GM10266 (cell line): ENCODE data around the gene APOBEC3A.

ENCODE experiments used
- DNase-seq: peaks from one replicate; pipeline ENCODE4 v3.0.0; 2012; ENCODE audit errors: extremely low spot score
- TF ChIP-seq, protein P1 (sequence below): IDR thresholded peaks from 2 replicates; pipeline ENCODE4 v1.5.1; 2012; ENCODE audit warnings: mild to moderate bottlenecking, low read depth; ENCODE audit not compliant: control insufficient read depth, insufficient read depth; ENCODE audit errors: missing control alignments

The APOBEC3A gene

DNA sequence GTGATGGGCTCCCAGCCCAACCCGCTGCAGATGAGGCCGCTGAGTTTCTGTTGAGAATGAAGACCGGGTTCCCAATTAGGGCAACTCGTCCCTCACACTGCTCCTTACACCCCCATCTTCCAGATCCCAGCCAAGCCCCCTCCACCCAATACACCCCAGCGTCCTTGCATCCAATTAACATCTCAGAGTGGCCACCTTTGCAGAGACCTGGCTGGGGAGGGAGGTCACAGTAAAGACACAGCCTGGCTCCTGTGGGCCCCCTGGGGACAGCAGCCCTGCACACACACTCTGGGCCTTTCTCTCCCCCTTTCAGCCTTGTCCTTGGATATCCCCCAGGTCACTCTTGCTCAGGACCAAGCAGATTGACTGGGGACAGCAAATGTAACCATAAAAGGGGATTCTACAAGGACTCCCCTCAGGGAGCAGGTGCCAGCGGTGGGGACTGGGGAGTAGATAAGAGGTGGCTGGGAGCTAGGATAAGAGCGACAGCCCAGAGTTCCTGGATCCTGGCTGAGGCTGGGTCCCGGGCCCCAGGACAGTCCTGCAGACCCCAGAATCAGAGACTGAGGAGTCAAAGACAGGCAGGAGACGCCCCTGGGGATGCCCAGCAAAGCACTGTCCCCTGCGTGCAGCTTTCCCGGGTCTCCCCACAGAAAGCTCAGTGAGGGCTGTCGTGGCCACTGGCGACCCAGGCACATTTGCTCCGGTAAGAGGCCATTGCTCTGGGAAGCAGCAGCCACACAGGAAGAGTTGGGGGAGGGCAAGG is 8.4 kb downstream of the APOBEC3A start:
- TF ChIP-seq, protein P1, sequence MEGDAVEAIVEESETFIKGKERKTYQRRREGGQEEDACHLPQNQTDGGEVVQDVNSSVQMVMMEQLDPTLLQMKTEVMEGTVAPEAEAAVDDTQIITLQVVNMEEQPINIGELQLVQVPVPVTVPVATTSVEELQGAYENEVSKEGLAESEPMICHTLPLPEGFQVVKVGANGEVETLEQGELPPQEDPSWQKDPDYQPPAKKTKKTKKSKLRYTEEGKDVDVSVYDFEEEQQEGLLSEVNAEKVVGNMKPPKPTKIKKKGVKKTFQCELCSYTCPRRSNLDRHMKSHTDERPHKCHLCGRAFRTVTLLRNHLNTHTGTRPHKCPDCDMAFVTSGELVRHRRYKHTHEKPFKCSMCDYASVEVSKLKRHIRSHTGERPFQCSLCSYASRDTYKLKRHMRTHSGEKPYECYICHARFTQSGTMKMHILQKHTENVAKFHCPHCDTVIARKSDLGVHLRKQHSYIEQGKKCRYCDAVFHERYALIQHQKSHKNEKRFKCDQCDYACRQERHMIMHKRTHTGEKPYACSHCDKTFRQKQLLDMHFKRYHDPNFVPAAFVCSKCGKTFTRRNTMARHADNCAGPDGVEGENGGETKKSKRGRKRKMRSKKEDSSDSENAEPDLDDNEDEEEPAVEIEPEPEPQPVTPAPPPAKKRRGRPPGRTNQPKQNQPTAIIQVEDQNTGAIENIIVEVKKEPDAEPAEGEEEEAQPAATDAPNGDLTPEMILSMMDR, result no peak
- DNase-seq, result no peak

DNA sequence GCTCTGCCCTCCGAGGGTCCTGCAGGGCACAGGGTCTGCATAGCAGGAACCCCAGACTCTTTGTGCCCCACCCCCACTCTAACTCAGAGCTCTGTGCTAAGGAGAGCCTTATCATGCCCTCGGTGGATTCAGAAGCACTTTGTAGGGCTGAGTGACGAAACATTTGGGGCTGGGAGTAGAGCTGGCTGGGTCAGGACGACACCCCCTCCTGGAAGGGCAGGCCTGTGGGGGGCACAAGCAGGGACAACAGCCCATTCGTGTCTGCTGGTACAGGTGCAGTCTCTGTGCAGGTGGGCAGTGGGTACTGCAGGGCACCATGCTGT is 8.9 kb downstream of the APOBEC3A start:
- no peak for DNase-seq
- TF ChIP-seq, protein P1, result no peak

DNA sequence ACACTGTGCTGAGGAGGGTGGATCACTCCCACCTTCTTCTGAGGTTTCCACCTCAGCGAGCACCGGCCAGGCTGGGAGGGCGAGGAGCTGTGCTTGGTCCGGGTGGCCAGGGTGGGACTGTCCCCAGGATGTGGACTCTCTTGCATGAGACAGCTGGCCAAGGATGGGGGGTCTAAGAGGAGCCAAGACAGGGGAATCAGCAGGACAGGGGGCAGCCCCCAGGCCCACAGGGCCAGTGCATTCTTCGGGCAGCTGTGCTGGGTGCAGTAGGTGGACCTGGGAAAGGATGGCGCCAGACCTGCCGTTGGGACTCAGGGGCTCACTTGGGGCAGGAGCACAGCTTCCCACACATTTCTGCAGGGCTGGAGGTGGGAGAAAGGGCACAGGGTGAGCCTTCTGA is 9.5 kb downstream of the APOBEC3A start:
- no peak for DNase-seq
- TF ChIP-seq, protein P1, result no peak

DNA sequence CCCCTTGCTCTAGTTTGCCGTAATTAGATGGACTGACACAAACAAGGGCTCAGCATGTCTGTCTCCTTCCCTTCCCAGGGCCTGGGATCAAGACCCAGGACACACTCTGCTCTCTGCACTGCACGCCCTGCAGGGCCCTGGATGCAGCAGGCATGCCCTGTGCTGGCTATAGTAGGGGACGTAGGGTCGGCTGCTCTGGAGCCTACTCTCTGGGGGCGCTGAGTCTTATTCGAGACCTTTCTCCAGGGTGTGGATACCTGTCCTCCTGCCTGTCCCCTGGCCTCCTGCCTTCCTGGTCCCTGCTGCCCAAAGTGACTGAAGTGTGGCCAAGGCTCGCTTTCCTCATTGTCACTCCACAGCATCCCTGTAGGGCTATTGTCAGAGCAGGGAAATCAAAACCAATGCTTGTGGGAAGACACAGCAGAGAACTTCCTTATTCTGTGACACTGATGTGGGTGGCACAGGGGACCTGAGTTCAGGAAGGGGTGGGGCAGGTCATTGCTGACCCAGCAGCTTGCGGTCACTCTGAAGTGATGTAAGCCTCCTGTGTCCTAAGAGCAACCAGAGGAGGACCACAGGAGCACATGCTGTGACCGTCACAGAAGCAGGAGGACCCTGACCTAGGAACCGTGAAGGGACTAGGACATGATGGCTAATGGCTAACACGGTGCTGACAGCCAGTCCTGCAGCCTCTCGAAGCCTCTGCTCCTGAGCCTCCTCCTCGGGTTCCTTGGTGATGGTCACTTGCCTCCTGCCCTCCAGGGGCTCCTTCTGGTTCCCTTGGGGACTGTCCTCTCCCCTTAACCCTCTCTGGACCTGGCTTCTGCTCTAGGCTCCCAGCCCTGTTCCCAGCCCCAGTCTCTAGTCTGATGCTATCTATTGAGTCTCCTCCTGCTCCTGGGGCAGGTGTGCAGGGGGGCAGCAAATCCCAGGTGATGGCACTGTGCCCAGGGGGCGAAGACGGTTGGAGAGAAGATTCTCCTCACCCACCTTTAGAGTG is 10.3 kb downstream of the APOBEC3A start:
- TF ChIP-seq, protein P1, result no peak
- DNase-seq, result no peak

DNA sequence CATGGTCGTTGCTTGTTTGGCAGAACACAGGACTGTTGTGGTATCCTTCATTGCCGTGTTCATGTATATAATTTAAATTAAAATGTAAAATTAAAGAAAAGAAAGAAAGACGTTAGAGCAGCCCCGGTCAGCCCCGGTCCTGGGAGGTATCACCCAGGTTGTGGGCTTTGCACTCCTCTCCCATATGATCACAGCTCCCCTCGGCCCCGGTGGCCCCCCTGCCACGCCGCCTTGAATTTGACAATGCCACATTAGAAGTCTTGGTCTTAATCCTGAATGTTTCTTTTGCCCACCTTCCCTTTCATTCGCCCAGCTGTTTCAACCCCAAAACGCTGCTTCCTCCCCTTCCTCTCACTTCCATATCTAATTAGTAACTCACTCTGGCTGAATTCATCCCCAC is 11.4 kb downstream of the APOBEC3A start:
- TF ChIP-seq, protein P1, result no peak
- no peak for DNase-seq

DNA sequence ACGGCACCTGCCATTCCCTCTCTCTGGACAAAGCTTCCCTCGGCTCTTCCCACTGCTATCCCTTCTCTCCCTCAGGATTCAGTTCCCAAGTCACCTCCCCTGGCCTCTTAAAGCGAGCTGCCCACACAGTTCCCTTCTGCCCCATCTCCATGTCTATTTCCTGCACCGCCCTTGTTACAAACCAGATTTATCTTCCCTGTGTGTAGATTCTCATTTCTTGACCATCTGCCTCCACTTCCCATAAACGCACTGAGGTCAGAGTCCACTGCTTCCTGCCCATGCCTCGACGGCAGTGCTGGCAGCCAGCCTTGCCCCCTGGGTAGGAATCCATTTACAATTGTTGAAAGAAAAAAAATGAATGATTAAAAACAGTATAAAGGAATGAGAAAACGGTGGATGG is 13.1 kb downstream of the APOBEC3A start:
- TF ChIP-seq, protein P1, result no peak
- no peak for DNase-seq

DNA sequence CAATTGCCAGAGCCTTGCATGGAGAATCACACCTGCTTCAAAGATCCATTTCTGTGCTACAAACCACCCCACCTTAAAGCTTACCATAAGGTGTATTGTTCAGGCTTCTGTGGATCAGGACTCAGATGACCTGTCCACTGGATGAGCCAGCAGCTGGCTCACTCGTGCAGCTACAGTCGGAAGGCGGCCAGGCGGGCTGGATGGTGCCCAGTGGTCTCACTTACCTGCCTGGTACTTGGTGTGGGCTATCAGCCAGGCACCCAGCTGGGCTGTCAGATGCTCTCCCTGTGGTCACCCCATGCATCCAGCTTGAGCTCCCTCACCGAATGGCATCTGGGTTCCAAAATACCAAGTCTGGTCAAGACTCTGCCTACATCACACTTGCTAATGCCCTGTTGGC is 13.8 kb downstream of the APOBEC3A start:
- TF ChIP-seq, protein P1, result no peak
- no peak for DNase-seq
